MM.1S (cell line): Measurements from ENCODE around the gene C10orf105.

Experiments
- DNase-seq: peaks from one replicate; pipeline ENCODE4 v3.0.0-alpha.2; 2015
- H2AFZ ChIP-seq: fragments of 300-600 bp; sonication (generic); 2 replicates; pipeline ENCODE4 v1.6.0; 2016; ENCODE audit warnings: antibody characterized with exemption, low read length
- H3F3A ChIP-seq: fragments of 300-600 bp; sonication (generic); 2 replicates; pipeline ENCODE4 v1.6.1; 2016; ENCODE audit warnings: mild to moderate bottlenecking, antibody characterized with exemption, low read length, moderate library complexity, mixed read lengths; ENCODE audit not compliant: insufficient read depth
- H3K27ac ChIP-seq: fragments of 300-600 bp; sonication (generic); 2 replicates; pipeline ENCODE4 v1.5.1; 2016; ENCODE audit warnings: mild to moderate bottlenecking, low read length
- H3K27me3 ChIP-seq: fragments of 300-600 bp; sonication (generic); replicated peaks from 2 replicates; pipeline ENCODE4 v1.6.0; 2016; ENCODE audit warnings: low read length; ENCODE audit not compliant: insufficient read depth
- H3K36me3 ChIP-seq: fragments of 300-600 bp; sonication (generic); replicated peaks from 2 replicates; pipeline ENCODE4 v1.6.1; 2016; ENCODE audit warnings: mild to moderate bottlenecking, low read length, mixed read lengths; ENCODE audit not compliant: insufficient read depth
- H3K4me1 ChIP-seq: fragments of 300-600 bp; sonication (generic); 2 replicates; pipeline ENCODE4 v1.6.1; 2016; ENCODE audit warnings: low read length, mixed read lengths
- H3K4me2 ChIP-seq: fragments of 300-600 bp; sonication (generic); 2 replicates; pipeline ENCODE4 v1.6.0; 2016; ENCODE audit warnings: low read depth, low read length
- H3K4me3 ChIP-seq: fragments of 300-600 bp; sonication (generic); 2 replicates; pipeline ENCODE4 v1.5.1; 2016; ENCODE audit warnings: low read length, mixed read lengths
- H3K79me2 ChIP-seq: fragments of 300-600 bp; sonication (generic); 2 replicates; pipeline ENCODE4 v1.6.1; 2016; ENCODE audit warnings: mixed run types, low read length, mixed read lengths
- H3K9ac ChIP-seq: fragments of 300-600 bp; sonication (generic); 2 replicates; pipeline ENCODE4 v1.6.1; 2016; ENCODE audit warnings: low read length, mixed read lengths
- H3K9me2 ChIP-seq: fragments of 300-600 bp; sonication (generic); replicated peaks from 2 replicates; pipeline ENCODE4 v1.6.1; 2016; ENCODE audit warnings: mild to moderate bottlenecking, low read length, mixed read lengths; ENCODE audit not compliant: insufficient read depth
- H3K9me3 ChIP-seq: fragments of 300-600 bp; sonication (generic); replicated peaks from 2 replicates; pipeline ENCODE4 v1.6.1; 2016; ENCODE audit warnings: mild to moderate bottlenecking, low read length, mixed read lengths; ENCODE audit not compliant: insufficient read depth
- H4K20me1 ChIP-seq: fragments of 300-600 bp; sonication (generic); 2 replicates; pipeline ENCODE4 v1.6.1; 2016; ENCODE audit warnings: mild to moderate bottlenecking, low read length, moderate library complexity, mixed read lengths; ENCODE audit not compliant: insufficient read depth
- EZH2 ChIP-seq: fragments of 300-600 bp; sonication (generic); optimal IDR thresholded peaks from 2 replicates; pipeline ENCODE3; 2017; ENCODE audit warnings: low read depth, mild to moderate bottlenecking, antibody characterized with exemption, low read length, mixed read lengths
- EZH2phosphoT487 ChIP-seq: fragments of 300-600 bp; sonication (generic); IDR thresholded peaks from 2 replicates; pipeline ENCODE4 v1.6.1; 2018; ENCODE audit warnings: antibody characterized with exemption, low read length
- TF ChIP-seq, protein P1 (sequence below): fragments of 300-600 bp; sonication (generic); IDR thresholded peaks from 2 replicates; pipeline ENCODE4 v1.5.1; 2016; ENCODE audit warnings: antibody characterized with exemption, low read length, mixed read lengths

The C10orf105 gene

DNA sequence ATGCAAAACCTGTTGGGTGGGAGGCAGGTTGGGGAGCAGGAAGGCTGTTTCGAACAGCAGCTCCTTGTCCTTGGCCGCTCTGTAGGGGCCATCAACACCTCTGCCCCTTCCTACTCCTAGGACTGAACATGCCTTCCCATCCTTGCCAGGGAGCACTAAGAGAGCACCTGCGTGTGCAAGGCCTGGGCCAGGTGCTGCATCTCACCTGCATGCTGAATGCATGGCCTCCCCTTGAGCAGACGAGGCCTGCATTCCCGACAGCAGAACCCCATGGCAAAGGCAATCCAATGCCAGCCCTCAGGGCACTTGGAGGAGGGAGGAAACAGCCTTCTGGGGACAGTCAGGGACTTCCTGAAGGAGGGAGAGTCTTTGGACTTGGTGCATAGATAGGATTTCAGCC is 42.7 kb upstream of the C10orf105 start:
- Histone ChIP-seq H3K4me1 (no peaks in the 10 kb centered on the region), H3K4me2 (no peak overlapping the region), H2AFZ (no peak overlapping the region), H3K4me3 (no peak overlapping the region), H3K9me2 (no peaks in the 10 kb centered on the region), H3K9ac (no peak overlapping the region), H3K79me2 (no peaks in the 10 kb centered on the region), H3F3A (no peaks in the 10 kb centered on the region), H4K20me1 (no peaks in the 10 kb centered on the region), H3K9me3 (no peaks in the 10 kb centered on the region), H3K36me3 (no peaks in the 10 kb centered on the region), H3K27ac (no peak overlapping the region), H3K27me3 (no peaks in the 10 kb centered on the region)
- TF ChIP-seq, protein P1, sequence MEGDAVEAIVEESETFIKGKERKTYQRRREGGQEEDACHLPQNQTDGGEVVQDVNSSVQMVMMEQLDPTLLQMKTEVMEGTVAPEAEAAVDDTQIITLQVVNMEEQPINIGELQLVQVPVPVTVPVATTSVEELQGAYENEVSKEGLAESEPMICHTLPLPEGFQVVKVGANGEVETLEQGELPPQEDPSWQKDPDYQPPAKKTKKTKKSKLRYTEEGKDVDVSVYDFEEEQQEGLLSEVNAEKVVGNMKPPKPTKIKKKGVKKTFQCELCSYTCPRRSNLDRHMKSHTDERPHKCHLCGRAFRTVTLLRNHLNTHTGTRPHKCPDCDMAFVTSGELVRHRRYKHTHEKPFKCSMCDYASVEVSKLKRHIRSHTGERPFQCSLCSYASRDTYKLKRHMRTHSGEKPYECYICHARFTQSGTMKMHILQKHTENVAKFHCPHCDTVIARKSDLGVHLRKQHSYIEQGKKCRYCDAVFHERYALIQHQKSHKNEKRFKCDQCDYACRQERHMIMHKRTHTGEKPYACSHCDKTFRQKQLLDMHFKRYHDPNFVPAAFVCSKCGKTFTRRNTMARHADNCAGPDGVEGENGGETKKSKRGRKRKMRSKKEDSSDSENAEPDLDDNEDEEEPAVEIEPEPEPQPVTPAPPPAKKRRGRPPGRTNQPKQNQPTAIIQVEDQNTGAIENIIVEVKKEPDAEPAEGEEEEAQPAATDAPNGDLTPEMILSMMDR = no peak
- TF ChIP-seq EZH2 (no peak), EZH2phosphoT487 (no peak)
- no peak for DNase-seq

DNA sequence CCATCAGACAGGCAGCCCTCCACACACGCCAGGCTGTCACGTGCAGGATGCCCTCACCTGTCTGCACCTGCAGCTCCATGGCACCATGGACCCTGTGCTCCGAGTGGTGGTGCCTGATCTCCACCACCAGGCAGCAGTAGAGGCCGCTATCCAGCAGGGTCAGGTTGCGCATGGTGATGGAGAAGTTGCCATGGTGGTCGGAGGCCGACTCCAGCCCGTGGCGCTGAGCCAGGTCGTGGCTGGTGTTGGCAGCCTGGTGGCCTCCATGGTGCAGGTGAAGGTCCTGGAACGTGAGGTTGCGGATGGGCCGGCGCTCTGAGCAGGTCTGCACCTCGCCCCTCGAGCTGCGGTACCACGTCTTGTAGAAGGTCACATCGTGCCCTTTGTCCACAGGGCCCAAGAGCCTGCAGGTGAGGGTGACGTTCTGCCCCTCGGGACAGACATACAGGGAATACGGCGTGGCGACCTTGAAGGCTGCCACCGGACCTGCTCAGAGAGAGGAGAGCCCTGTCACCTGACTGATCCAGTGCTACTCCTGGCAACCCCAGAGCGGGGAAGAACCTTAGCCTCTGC is 42.0 kb upstream of the C10orf105 start:
- H3F3A ChIP-seq = no peaks in the 10 kb centered on the region
- no peak overlapping the region for H3K4me2 ChIP-seq
- H3K27ac ChIP-seq = no peak overlapping the region
- H3K4me1 ChIP-seq = no peaks in the 10 kb centered on the region
- TF ChIP-seq EZH2phosphoT487 = no peak
- TF ChIP-seq, protein P1 = 0 out of 2 replicates have a peak, but pooled peaks have one; percentile 3
- H3K79me2 ChIP-seq = no peaks in the 10 kb centered on the region
- H2AFZ ChIP-seq = no peak overlapping the region
- no peak for DNase-seq
- no peaks in the 10 kb centered on the region for H4K20me1 ChIP-seq
- H3K9ac ChIP-seq = no peak overlapping the region
- H3K27me3 ChIP-seq = no peaks in the 10 kb centered on the region
- no peak overlapping the region for H3K4me3 ChIP-seq
- no peaks in the 10 kb centered on the region for H3K36me3 ChIP-seq
- H3K9me3 ChIP-seq = no peaks in the 10 kb centered on the region
- H3K9me2 ChIP-seq = no peaks in the 10 kb centered on the region

DNA sequence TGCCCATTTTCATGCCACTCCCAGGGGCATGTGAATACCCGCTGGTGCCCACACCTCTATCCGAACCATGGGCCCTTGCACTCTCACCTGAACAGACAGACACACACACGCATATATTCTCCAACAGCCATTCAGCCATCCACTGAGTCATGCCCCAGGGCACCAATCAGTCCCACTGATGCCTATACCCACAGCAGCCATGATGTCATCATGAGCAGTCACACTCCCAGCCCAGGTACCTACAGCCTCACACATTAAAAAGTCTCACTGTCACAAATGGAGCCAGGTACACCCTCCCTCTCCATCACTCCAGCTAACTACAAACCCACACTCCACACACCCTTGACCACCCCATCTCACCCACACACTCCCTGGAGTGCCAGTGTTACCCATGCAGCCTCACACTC is 41.5 kb upstream of the C10orf105 start:
- TF ChIP-seq EZH2 = no peak
- TF ChIP-seq, protein P1 = no peak
- TF ChIP-seq EZH2phosphoT487 = no peak
- Histone ChIP-seq H3F3A (no peaks in the 10 kb centered on the region), H3K4me3 (no peak overlapping the region), H3K27me3 (no peaks in the 10 kb centered on the region), H3K9me2 (no peaks in the 10 kb centered on the region), H3K9ac (no peak overlapping the region), H3K9me3 (no peaks in the 10 kb centered on the region), H3K79me2 (no peaks in the 10 kb centered on the region), H3K4me2 (no peak overlapping the region), H3K4me1 (no peaks in the 10 kb centered on the region), H2AFZ (no peak overlapping the region), H4K20me1 (no peaks in the 10 kb centered on the region), H3K27ac (no peak overlapping the region), H3K36me3 (no peaks in the 10 kb centered on the region)
- no peak for DNase-seq
